ENCODE results near the gene GJD4.
A peak's percentile ranks its signal among the peaks of the same experiment; 100 is the strongest.

Gene GJD4

GRCh38 chr10:35605191-35605590, at the start of gene GJD4:
Gene GJD4 (plus strand): TSS chr10:35605341. CDS start chr10:35605568, 227 bp downstream.
- DNase-seq: no peak

- no peak for DNase-seq
Observed at GRCh38 chr10:35555962-35556930, 48.9 kb upstream of the GJD4 start.

- no peak for DNase-seq
Observed at GRCh38 chr10:35558276-35558675, 46.9 kb upstream of the GJD4 start.

GRCh38 chr10:35559416-35559815, 45.7 kb upstream of the GJD4 start:
- no peak for DNase-seq

- DNase-seq: no peak
Observed at GRCh38 chr10:35561715-35562114, 43.4 kb upstream of the GJD4 start.

GRCh38 chr10:35562427-35562826, 42.7 kb upstream of the GJD4 start:
- DNase-seq: no peak

GRCh38 chr10:35563261-35563891, 41.8 kb upstream of the GJD4 start:
- peak; percentile 20 to 67 for DNase-seq

GRCh38 chr10:35564341-35564968, 40.7 kb upstream of the GJD4 start:
- no peak for DNase-seq

GRCh38 chr10:35565602-35566081, 39.5 kb upstream of the GJD4 start:
- DNase-seq: no peak

GRCh38 chr10:35567951-35568350, 37.2 kb upstream of the GJD4 start:
- DNase-seq: no peak

- DNase-seq: no peak
Observed at GRCh38 chr10:35568483-35569015, 36.6 kb upstream of the GJD4 start.

GRCh38 chr10:35569111-35569707, 35.9 kb upstream of the GJD4 start:
- DNase-seq: no peak

- no peak for DNase-seq
Observed at GRCh38 chr10:35569836-35570235, 35.3 kb upstream of the GJD4 start.

GRCh38 chr10:35570397-35570796, 34.7 kb upstream of the GJD4 start:
- DNase-seq: no peak

- DNase-seq: no peak
Observed at GRCh38 chr10:35572583-35572982, 32.6 kb upstream of the GJD4 start.

- no peak for DNase-seq
Observed at GRCh38 chr10:35573796-35574195, 31.3 kb upstream of the GJD4 start.

GRCh38 chr10:35574924-35575352, 30.2 kb upstream of the GJD4 start:
- no peak for DNase-seq

- DNase-seq: no peak
Observed at GRCh38 chr10:35575640-35576039, 29.5 kb upstream of the GJD4 start.

GRCh38 chr10:35576730-35577129, 28.4 kb upstream of the GJD4 start:
- DNase-seq: no peak

GRCh38 chr10:35577926-35578617, 27.1 kb upstream of the GJD4 start:
- DNase-seq: no peak

GRCh38 chr10:35578618-35578956, 26.6 kb upstream of the GJD4 start:
- DNase-seq: no peak

GRCh38 chr10:35579116-35579515, 26.0 kb upstream of the GJD4 start:
- no peak for DNase-seq
